ENCODE measurements around the gene ELAPOR2.

GRCh38 chr7:87106974-87107612, 47.6 kb upstream of the ELAPOR2 start:
- no peak for TF ChIP-seq CTCF (conservative IDR thresholded peaks at IDR 0.05; ENCODE audit: low read depth, low read length)
- TF ChIP-seq RAD21 (IDR thresholded peaks at IDR 0.05; ENCODE audit: low read length): no peak
- TF ChIP-seq POLR2A (IDR thresholded peaks at IDR 0.05; ENCODE audit: low read depth, low read length): no peak
- no peak for TF ChIP-seq MXI1 (IDR thresholded peaks at IDR 0.05; ENCODE audit: borderline replicate concordance, low read depth, low read length)
- TF ChIP-seq CEBPB (IDR thresholded peaks at IDR 0.05; ENCODE audit: low read depth, low read length): no peak
- no peak for TF ChIP-seq RCOR1 (IDR thresholded peaks at IDR 0.05; ENCODE audit: insufficient replicate concordance, low read length)
- TF ChIP-seq, protein P1, sequence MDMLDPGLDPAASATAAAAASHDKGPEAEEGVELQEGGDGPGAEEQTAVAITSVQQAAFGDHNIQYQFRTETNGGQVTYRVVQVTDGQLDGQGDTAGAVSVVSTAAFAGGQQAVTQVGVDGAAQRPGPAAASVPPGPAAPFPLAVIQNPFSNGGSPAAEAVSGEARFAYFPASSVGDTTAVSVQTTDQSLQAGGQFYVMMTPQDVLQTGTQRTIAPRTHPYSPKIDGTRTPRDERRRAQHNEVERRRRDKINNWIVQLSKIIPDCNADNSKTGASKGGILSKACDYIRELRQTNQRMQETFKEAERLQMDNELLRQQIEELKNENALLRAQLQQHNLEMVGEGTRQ (IDR thresholded peaks at IDR 0.05; ENCODE audit: low read depth, low read length): no peak
- TF ChIP-seq RFX5 (IDR thresholded peaks at IDR 0.05; ENCODE audit: low read depth, low read length): no peak
- TF ChIP-seq MAFK (IDR thresholded peaks at IDR 0.05; ENCODE audit: low read depth, low read length): no peak
- no peak for TF ChIP-seq SMC3 (IDR thresholded peaks at IDR 0.05; ENCODE audit: low read depth, low read length)
- TF ChIP-seq NFE2L2 (IDR thresholded peaks at IDR 0.05; ENCODE audit: low read depth, low read length): no peak
- no peak for TF ChIP-seq BHLHE40 (IDR thresholded peaks at IDR 0.05; ENCODE audit: low read depth, low read length)
